Mucosa of rectum (tissue), 2 donors: ENCODE results near the gene CDON.

Experiments
- H3K27ac ChIP-seq, 2 donors: one replicate each; pipeline ENCODE4 v1.7.0; 2013; ENCODE audit warnings: inconsistent platforms in 2 of 2, low read depth in 2 of 2, low read length in 2 of 2
- H3K27me3 ChIP-seq, 2 donors: one replicate each; pipeline ENCODE4 v1.7.0; 2013; ENCODE audit warnings: low read length in 2 of 2; ENCODE audit not compliant: control insufficient read depth in 2 of 2, insufficient read depth in 2 of 2
- H3K36me3 ChIP-seq, 2 donors: one replicate each; pipeline ENCODE4 v1.7.0; 2013; ENCODE audit warnings: low read length in 2 of 2; ENCODE audit not compliant: control insufficient read depth in 2 of 2, insufficient read depth in 2 of 2
- H3K4me1 ChIP-seq, 2 donors: one replicate each; pipeline ENCODE4 v1.7.0; 2013; ENCODE audit warnings: low read length in 2 of 2, mild to moderate bottlenecking in 1 of 2; ENCODE audit not compliant: control insufficient read depth in 2 of 2, insufficient read depth in 2 of 2
- H3K4me3 ChIP-seq, 2 donors: one replicate each; pipeline ENCODE4 v1.7.0; 2013; ENCODE audit warnings: low read length in 2 of 2
- H3K9ac ChIP-seq, 2 donors: one replicate each; pipeline ENCODE4 v1.7.0; 2013; ENCODE audit warnings: low read length in 2 of 2, low read depth in 1 of 2, mild to moderate bottlenecking in 1 of 2
- H3K9me3 ChIP-seq, 2 donors: one replicate each; pipeline ENCODE4 v1.7.0; 2013; ENCODE audit warnings: low read length in 2 of 2; ENCODE audit not compliant: control insufficient read depth in 2 of 2
- donor health status: healthy.
- donor health status: Normal muscosa, but diverticular disease.

The CDON gene

GRCh38 chr11:125978181-125978716 is 84.4 kb downstream of the CDON start:
- no peak overlapping the region for H3K4me3 ChIP-seq
- no peaks in the 10 kb centered on the region for H3K27me3 ChIP-seq
- H3K4me1 ChIP-seq, result no peaks in the 10 kb centered on the region
- no peaks in the 10 kb centered on the region for H3K36me3 ChIP-seq
- no peak overlapping the region for H3K9ac ChIP-seq
- H3K27ac ChIP-seq, result no peak overlapping the region
- no peaks in the 10 kb centered on the region for H3K9me3 ChIP-seq

GRCh38 chr11:125977333-125977732 is 85.3 kb downstream of the CDON start:
- Histone ChIP-seq H3K27me3 (no peaks in the 10 kb centered on the region), H3K9ac (no peak overlapping the region), H3K4me1 (no peaks in the 10 kb centered on the region), H3K4me3 (no peak overlapping the region), H3K27ac (no peak overlapping the region), H3K36me3 (no peaks in the 10 kb centered on the region), H3K9me3 (no peaks in the 10 kb centered on the region)

DNA sequence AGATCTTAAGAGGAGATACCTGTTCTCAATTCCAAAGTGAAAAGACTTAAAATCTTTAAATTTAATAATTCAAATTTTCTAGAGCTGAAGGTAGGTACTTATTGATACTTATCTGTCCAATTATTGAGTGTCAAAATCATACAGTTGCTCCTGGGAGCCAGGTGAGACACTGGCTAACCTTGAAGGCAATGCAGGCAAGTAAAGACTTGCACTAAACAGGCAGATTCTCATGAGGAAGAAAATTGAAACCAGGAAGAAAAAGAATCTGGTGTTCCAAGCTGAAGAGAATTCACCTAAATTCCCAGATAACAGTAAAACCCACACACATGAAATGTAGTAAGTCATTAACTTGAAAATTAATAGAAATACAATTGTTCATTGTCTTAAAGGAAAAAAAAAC is 86.5 kb downstream of the CDON start:
- Histone ChIP-seq H3K36me3 (no peaks in the 10 kb centered on the region), H3K27me3 (no peaks in the 10 kb centered on the region), H3K9me3 (no peaks in the 10 kb centered on the region), H3K27ac (no peak overlapping the region), H3K4me3 (no peak overlapping the region), H3K4me1 (no peaks in the 10 kb centered on the region), H3K9ac (no peak overlapping the region)

GRCh38 chr11:125975634-125976033 is 87.0 kb downstream of the CDON start:
- Histone ChIP-seq H3K9ac (no peak overlapping the region), H3K4me3 (no peak overlapping the region), H3K36me3 (no peaks in the 10 kb centered on the region), H3K27me3 (no peaks in the 10 kb centered on the region), H3K9me3 (no peaks in the 10 kb centered on the region), H3K27ac (no peak overlapping the region), H3K4me1 (no peaks in the 10 kb centered on the region)

GRCh38 chr11:125974284-125974683 is 88.4 kb downstream of the CDON start:
- no peaks in the 10 kb centered on the region for H3K27me3 ChIP-seq
- no peaks in the 10 kb centered on the region for H3K9me3 ChIP-seq
- H3K4me1 ChIP-seq, result no peaks in the 10 kb centered on the region
- H3K36me3 ChIP-seq, result no peaks in the 10 kb centered on the region
- no peak overlapping the region for H3K27ac ChIP-seq
- H3K9ac ChIP-seq, result no peak overlapping the region
- no peak overlapping the region for H3K4me3 ChIP-seq

GRCh38 chr11:125971618-125972017 is 91.0 kb downstream of the CDON start:
- H3K4me3 ChIP-seq, result no peak overlapping the region
- H3K27me3 ChIP-seq, result no peaks in the 10 kb centered on the region
- no peaks in the 10 kb centered on the region for H3K4me1 ChIP-seq
- no peak overlapping the region for H3K9ac ChIP-seq
- H3K9me3 ChIP-seq, result no peaks in the 10 kb centered on the region
- H3K36me3 ChIP-seq, result no peaks in the 10 kb centered on the region
- H3K27ac ChIP-seq, result no peak overlapping the region

- H3K27ac ChIP-seq, result no peak overlapping the region
- no peaks in the 10 kb centered on the region for H3K36me3 ChIP-seq
- H3K4me3 ChIP-seq, result no peak overlapping the region
- no peak overlapping the region for H3K9ac ChIP-seq
- no peaks in the 10 kb centered on the region for H3K4me1 ChIP-seq
- H3K9me3 ChIP-seq, result no peaks in the 10 kb centered on the region
- H3K27me3 ChIP-seq, result no peaks in the 10 kb centered on the region
Measured at GRCh38 chr11:125968354-125968753, 94.3 kb downstream of the CDON start.

DNA sequence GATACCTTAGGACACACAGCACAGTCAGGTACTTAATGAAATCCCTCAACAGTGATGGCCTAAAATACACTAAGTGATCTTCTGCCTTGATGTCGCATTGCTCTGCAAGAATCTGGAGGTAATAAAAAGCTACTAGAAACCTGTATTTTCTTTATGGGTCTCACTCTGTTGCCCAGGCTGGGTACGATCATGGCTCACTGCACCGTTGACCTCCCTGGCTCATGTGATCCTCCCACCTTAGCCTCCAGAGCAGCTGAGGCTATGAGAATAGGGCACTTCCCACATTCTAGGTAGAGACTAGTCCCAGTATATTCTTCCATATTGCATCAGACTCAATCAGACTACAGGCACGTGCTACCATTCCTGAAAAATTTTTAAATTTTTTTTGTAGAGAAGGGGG is 95.2 kb downstream of the CDON start:
- H3K27ac ChIP-seq, result no peak overlapping the region
- H3K4me1 ChIP-seq, result no peaks in the 10 kb centered on the region
- no peak overlapping the region for H3K4me3 ChIP-seq
- H3K9me3 ChIP-seq, result no peaks in the 10 kb centered on the region
- H3K36me3 ChIP-seq, result no peaks in the 10 kb centered on the region
- no peaks in the 10 kb centered on the region for H3K27me3 ChIP-seq
- no peak overlapping the region for H3K9ac ChIP-seq

GRCh38 chr11:125960771-125961170 is 101.9 kb downstream of the CDON start:
- no peak overlapping the region for H3K4me3 ChIP-seq
- no peaks in the 10 kb centered on the region for H3K9me3 ChIP-seq
- no peak overlapping the region for H3K27ac ChIP-seq
- H3K4me1 ChIP-seq, result no peaks in the 10 kb centered on the region
- no peaks in the 10 kb centered on the region for H3K36me3 ChIP-seq
- H3K9ac ChIP-seq, result no peak overlapping the region
- H3K27me3 ChIP-seq, result no peaks in the 10 kb centered on the region

DNA sequence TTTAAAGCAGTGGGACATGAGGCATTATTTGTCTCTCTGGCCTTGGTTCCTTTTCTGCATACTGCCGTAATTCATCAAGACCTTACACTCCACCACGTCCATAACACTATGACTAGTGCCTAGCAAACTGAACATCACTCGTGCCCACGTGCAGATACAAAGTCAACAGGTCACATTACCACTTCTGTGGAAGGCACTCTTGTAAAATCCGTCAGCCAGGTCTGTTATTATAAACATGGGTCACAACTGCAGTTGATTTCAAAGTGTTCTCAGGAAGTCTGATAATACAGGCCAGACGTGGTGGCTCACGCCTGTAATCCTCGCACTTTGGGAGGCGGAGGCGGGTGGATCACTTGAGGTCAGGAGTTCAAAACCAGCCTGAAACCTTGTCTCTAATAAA is 102.7 kb downstream of the CDON start:
- Histone ChIP-seq H3K9ac (no peak overlapping the region), H3K27ac (no peak overlapping the region), H3K36me3 (no peaks in the 10 kb centered on the region), H3K9me3 (no peaks in the 10 kb centered on the region), H3K4me3 (no peak overlapping the region), H3K4me1 (no peaks in the 10 kb centered on the region), H3K27me3 (no peaks in the 10 kb centered on the region)

DNA sequence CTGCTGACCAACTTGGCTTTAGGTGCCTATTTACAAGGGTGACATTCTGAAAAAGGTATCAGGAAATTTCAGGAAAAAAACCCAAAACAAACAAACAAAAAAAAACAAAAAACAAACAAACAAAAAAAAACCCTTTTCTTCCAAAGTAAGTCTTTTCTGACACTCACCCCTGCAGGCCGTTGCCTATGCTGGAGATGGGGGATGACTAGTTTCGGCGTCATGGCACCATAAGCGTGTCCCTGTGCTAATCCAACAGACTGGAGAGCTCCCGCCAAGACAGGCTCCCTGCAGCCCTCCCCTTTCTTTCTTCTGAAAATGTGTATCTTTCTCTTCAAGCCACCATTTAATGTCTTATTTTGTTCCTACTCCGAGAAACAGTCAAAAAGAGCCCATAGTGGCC is 103.2 kb downstream of the CDON start:
- Histone ChIP-seq H3K27ac (no peak overlapping the region), H3K9ac (no peak overlapping the region), H3K4me3 (no peak overlapping the region), H3K36me3 (no peaks in the 10 kb centered on the region), H3K27me3 (no peaks in the 10 kb centered on the region), H3K9me3 (no peaks in the 10 kb centered on the region), H3K4me1 (no peaks in the 10 kb centered on the region)
